NCI-H69 (cell line): ENCODE measurements around the gene MAP2K3.

Source experiments
- DNase-seq: peaks from one replicate; lab custom pipeline; 2025; lab: John Stamatoyannopoulos, UW

Gene MAP2K3

DNA sequence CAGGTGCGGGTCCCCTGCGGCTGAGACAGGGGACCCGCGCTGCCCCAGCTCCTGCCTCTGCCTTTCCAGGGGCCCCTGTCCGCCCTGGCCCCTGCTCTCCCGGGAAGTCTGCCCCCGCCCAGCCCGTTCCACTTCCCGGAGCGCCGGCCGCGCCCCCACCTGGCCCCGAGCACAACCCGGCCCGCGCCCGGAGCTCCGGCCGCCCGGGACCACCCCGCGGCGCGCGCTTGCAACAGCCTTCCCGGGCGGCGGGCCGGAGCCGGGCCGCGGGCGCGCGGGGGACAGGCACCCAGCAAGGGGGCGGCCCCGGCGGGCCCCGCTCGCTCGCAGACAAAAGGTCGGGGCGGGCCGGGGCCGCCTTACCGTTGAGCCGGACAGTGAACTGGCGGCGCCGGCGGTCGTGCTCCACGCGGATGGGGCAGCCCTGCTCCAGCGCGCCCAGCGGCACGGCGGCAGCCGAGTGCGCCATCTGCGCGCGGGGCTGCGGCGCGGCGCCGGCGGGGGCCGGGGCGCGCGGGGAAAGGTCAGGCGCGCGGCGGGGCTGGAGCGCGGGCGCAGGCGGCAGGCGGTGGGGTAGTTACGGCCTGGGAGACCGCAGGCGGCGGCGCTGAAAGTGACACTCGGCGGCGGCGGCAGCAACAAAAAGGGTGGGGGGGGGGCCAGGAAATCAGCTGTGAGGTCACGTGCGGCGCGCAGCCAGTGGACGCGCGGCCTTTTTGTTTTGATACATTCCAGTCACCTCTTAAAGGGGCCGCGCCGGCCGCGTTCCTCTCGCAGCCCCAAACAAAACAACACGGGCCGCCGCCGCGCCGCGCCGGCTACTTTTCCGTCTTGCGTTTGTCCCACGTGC, 31.5 kb upstream of the MAP2K3 start, which contains the start of gene NATD1:
NATD1 (minus strand) TSS at position 615 of the 850 bp plus-strand sequence; CDS start at position 469, 146 bp downstream.
- peak; percentile 85 for DNase-seq

DNA sequence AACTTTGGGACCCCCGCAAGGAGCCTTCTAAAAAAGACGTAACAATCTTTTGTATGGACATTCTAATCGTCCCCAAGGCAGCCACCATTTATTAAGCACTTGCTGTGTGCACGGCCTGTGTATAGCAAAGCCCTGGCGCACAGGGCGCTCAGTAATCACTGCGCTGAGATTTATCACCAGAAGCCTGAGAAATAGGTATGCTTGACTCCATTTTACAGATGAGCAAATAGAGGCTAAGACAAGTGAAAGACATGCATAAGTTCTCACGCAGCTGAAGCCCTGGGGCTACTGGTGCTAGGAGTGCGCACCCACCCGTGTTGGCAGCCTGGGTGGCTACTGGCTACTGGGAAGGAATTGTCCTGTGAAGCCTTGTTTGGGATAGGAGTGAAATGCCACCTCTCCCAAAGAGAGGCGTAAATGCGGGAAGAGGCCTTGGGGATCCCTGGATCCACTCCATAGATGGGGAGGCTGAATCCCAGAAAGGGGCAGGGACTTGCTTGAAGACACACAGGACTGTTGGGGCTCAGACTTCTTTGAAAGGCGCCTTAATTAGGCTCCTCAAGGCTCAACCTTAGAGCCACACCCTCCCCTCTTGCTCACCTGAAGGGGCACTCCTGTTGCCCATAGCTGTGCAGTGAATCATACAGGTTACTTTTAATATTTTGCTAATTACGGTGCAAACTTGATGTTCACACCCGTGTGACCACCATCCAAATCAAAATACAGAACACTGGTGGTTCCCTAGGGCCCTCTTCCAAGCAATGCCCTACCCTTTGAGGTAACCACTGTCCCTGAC, 30.7 kb upstream of the MAP2K3 start:
- DNase-seq = no peak

DNA sequence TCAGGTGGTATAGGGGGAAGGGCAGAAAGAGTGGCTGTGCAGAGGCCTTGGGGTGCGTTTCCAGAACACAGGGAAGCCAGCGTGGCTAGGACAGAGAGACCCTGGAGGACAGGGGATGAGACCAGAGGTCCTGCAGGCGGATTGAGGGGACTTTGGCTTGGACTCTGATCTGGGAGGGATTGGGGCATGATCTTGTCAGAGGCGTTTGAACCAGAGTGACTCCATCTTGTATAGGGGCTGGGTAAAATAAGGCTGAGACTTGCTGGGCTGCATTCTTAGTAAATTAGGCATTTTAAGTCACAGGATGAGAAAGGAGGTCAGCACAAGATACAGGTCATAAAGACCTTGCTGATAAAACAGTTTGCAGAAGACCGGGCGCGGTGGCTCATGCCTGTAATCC, 25.9 kb upstream of the MAP2K3 start:
- no peak for DNase-seq

DNA sequence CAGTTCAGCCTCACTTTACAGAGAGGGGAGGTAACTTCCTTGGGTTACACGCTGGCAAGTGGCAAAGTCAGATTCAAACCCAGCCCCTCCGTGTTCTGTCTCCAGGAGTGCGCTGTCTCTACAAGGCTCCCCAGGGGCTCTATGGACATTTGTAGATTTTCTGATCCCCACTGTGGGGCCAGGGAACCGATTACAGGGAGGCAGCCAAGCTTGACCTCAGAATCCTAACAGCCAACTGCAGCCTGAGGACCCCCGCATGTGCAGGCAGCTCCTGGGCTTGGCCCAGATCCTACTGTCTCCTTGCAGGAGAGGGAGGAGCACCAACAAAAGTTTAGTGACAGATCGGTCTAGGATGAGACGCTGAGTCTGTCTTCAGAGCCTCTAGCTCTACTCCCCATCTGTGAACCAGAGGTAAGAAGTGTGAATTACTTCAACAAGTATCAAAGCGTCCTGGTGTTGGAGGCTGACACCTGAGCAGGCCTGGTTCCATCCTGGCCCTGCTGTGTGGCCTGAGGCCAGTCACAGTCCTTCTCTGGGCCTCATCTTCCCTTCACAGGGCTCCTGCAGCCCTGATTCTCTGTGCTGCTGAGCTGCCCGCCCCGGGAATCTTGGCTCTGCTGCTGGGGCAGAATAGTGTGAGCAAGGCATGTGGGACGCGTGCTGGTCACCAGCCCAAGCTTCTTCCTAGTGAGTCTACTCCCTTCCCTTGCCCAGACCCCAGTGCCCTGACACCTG, 22.1 kb upstream of the MAP2K3 start:
- no peak for DNase-seq

DNA sequence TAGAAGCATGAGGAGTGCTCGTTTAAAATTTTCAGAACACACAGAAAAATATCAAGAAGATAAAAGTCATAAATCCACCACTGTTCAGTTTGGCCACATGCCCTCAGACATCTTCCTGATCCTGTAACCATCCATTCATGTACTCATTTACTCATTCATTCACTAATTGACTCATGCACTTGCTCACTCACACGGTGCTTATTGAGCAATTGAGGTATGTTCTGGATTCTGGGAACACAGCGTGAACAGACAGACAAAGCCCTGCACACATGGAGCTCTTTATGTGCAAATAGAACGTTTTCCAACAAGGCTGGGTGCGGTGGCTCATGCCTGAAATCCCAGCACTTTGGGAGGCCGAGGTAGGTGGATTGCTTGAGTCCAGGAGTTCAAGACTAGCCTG, 21.1 kb upstream of the MAP2K3 start:
- DNase-seq = peak; percentile 8

DNA sequence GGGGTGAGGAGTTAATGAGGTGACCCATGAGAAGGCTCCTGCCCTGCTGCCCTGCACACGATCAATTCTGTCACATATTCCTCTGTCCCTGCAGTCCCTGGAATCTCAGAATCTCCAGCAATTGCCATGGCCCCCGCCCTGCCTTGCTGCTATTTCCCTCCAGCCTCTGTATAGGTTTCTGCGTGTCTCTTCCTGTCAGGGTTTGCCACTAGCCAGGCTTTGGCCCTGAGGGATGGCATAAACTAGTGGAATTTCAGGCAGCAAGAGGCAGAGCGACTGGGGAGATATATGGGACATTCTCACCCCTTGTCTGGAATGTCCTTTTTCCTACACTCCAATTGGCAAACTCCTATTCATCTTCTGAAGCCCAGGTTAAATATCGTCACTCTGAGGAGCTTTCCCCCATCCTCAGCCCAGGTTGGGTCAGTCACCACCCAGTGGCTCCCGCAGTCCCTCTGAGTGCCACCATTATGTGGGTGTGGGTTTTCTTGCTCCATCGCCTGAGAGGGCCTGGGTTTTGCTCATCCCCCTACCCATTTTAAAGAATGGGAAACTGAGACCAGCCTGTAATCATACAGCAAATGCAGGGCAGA, 15.8 kb upstream of the MAP2K3 start:
- DNase-seq = no peak

DNA sequence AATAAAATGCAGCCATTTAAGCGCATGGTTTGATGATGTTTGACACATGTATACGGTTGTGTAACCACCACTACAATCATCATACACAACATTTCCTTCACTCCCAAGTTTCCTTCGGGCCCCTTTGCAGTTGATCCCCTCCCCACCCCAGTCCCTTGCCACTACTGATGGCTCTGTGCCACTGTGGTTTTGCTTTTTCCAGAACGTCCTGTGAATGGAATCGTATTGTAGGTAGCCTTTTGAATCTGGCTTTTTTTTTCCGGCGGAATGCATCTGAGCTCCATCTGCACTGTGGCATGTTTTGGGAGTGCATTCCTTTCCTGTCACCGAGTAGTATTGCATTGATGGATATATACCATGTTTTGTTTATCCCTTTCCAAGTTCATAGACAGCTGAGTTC, 15.1 kb upstream of the MAP2K3 start:
- no peak for DNase-seq

DNA sequence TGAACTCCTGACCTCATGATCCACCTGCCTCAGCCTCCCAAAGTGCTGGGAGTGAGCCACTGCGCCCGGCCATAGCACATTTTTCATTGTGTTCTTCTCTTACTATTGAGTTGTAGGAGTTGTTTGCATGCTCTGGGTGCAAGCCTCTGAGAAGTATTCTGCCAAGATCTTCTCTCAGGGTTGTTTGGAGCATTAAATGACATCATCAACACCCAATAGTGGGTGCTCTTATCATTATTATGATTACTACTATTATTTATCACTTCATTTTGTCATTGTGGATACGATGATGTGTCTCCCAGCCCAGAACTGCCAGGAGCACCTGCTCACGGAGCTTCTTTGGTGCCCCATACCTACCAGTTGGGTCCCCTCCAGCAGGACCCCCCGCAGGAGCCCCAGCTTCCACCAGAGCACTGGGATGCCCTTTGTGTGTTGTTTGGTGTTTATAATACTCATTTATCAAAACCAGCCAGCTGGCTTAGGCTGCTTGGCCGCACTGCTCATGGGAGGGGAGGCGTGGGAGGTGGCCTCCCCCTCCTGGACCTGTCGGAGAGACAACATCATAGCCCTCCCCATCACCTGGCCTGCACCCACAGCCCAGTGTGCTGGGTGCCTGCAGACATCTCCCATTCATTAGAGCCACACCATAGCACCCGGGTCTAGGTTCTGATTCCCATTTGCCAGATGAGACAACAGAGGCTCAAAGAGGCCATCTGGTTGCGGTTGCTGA, 12.9 kb upstream of the MAP2K3 start:
- no peak for DNase-seq

DNA sequence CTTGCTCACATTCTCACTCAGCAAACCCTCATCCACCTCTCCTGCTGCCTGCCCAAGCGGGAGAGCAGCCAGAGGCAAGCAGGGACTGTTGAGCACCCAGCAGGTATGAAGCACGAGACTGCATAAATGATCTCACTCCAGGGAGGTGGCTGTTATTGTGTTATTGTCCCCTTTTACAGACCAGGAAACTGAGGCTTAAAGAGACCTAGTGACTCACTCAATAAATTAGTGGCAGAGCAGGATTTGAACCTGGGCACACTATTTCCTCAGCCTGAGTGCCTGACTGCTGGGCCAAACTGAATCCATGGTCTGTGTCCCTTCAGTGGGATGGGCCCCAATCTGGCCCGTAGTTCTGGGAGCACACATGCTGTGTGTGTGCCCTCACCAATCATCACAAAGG, 12.3 kb upstream of the MAP2K3 start:
- DNase-seq = no peak

DNA sequence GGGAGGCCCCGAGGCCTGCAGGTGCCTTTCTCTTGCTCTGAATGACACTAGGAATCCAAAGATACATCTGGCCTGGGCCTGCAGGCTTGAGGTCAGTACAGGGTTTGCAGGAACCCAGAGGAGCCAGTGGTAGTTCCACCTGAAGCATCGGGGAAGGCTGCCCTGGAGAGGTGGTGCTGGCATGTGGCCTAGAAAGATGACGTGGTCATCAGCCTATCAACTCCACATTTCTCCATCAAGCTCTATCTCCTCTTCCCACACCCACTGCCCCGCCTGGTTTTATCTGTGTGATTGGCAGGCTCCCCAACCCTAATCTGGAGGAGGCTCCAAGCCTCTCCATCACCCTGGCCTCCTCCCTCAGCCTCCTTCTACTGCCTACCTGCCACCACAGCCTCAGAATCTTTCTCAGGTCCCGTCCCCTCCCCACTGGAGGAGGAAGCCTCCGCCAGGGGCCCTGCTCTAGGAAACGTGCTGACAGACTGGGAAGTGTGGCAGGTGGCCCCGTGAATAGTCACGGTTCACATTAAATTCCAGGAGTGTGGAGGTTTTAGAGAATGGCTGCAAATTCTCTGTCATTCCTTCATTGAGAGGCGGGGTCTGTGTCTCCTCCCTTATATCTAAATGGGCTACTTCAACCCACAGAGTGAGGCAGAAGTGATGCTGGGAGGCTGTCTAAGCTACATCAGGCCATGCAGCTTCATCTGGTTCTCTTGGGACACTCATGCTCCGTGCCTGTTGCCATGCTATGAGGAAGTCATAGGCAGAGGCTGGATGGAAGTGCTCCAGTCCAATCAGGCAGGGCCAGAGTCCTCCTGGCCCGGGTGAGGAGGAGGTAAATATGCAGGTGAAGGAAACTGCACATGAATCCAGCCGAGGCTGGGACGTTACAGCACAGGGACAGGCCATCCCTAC, 11.4 kb upstream of the MAP2K3 start:
- no peak for DNase-seq

DNA sequence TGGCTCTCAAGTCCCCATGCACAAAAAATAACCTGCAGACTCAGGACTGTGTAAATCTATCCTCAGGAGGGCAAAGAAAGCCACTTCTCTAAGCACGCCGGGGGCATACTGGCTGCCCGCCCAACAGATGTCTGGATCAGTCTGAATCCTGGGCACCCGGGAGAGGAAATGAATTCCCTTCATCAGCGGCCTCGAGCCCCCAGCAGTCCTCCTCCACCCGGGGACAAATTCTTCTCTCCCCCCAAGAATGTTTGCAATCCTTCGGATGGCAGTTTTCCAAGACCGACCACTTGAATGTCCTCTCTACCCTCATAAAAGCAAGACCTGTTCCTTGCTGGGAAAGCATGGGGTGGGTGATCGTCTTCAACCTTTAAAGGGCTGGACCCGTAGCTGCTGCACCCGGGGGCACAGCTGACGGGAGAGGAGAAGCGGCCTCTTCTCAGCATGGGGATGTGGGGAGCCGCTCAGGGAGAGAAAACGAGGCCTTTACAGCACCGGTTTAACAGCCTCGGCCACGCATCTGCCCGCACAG, 9.4 kb upstream of the MAP2K3 start:
- DNase-seq = peak; percentile 59

DNA sequence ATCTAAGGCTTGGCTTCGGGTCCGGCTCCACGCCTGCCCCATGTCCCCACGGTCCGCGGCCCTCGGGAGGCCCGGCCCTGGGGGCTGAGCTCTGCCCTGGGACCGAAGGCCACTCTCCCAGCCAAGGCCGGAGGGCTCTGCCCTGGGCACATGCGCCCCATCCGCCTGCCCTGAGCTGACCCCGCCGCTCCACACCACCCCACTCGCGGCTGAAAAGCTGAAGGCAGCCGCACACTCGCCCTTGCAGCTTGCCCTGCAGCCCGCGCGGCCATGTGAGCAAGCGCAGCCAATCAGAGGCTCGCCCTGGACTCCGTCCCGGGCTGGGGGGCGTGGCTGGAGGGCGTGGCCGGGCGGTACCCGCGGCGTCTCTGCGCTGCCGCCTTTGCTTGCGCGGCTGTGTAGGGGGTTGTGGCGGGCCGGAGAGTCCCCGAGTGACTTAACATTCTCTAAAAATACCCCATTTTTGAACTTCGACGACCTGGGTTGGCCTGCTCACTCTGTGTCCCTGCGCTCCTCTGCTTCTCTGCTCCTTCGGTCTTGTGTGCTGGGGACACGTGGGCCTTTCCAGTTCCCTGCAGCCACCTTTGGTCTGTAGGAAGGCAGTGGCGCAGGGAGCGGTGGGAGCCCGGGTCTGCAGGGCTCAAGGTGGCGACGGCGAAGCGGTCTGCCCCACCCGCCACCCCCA, 8.8 kb upstream of the MAP2K3 start:
- DNase-seq = peak; percentile 86

DNA sequence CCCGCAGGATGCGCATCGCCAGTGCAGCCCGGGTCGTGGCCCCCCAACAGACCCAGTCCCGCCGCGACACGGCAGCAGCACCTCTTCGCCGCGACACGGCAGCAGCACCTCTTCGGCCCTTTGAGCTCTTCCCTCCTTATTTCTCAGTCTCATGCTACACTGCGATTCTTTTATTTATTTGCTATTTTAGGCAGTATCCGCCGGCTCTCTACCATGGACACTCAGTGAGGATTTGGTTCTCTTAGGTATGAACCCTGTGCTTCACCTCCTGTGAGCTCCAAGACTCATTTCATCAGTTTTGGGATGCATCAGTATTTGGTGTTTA, 8.3 kb upstream of the MAP2K3 start:
- DNase-seq = no peak

DNA sequence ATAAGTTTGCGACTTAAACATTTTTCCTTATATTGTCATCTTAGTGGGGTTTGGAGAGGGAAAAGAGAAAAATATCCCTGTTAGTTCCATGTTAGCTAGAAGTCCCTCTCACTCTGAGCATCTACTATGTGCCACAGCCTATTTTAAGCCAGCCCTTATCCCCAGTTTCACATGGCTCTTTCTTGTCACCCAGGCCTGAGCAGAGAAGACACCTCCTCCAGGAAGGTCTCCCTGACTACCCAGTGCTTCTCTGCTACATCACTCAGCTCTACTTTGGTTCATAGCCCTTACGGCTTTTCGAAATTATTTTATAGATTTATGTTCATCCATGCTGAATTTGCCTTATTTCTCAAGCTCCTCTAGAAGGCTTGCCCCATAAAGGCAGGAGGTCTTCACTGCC, 7.2 kb upstream of the MAP2K3 start:
- no peak for DNase-seq

DNA sequence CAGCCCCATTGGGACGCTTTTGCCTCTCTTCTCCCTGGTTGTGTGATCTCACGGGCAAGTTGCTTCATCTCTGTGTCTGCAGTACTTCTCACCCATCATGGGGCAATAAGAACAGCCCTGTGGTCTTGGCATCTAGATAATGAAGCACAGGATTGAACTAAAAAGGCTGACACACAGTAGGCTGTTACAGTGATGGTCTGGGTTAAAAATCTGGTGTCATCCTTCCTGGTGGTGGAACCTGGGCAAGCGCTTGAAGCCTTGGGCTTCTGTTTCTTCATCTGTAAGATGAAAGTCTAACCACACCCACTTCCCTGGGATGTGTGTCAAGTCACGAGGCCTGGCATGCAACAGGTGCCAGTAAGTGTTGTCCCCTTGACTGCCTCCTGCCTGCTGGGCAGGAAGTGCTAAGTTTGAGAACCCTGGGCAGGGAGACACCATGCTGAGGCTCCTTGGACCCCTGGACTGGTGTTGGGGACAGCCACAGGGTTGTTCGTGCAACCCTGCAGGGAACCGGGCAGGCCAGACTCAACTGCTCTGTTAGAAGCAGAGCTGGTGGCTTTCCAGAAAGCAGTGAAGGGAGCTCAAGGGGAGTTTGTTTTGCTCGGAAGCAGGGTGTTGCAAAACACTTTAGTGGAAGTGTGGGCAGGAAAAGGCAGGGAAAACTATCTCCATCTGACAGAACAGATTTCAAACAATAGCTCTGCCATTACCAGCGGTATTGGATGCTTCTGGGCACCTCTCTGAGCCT, 5.9 kb upstream of the MAP2K3 start:
- no peak for DNase-seq

DNA sequence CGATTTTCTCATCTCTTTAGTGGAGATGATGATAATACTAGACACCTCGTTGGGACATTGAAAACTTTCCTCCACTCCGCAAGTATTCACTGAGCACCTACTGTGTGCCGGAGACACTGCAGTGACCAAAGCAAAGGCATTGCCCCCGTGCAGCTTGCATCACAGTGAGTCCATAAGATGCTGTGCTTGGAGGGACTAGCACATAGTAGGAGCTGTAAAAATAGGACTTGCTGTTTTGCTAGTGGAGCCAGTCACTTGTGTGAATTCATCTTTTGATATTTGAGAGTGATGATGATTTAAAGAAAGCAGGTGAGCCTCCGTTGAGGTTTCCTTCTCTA, 5.3 kb upstream of the MAP2K3 start:
- no peak for DNase-seq

DNA sequence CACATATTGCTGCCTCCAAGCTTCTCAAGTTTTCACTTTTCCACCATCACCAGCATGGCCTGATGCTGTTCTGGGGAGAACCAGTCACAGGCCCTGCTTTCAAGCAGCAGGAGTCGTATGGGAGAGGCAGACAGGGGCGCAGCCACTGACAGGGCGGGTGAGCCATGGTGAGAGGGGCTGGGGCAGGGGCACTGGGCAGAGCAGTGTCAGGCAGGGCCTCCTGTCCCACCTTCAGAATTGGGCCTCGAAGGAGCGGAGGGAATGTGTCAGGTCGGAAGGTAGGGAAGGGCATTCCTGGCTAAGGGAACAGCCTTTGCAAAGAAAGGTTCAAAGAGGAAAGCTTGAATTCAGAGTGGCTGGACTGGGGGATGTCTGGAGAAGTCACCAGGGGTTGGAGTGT, 4.9 kb upstream of the MAP2K3 start:
- no peak for DNase-seq

DNA sequence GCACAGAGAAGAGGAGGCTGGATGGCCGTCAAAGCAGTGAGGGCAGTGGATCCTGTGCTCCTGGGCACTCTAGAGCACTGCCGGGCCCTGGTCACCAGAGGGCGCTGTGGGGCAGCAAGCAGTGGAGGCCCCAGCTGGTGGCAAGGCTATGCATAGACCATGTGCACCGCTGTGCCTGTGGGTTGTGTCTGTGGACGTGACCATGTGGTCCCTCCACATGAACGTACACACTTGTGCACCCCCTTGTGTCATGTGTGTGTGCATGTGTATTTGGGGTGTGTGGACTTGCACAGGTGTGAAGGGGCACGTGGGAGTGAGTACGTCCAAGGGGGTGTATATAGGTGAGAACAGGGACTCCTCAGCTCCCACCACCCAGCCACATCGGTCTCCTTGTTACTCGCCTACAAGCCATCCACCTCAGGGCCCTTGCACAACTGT, 4.4 kb upstream of the MAP2K3 start:
- DNase-seq = peak; percentile 69

DNA sequence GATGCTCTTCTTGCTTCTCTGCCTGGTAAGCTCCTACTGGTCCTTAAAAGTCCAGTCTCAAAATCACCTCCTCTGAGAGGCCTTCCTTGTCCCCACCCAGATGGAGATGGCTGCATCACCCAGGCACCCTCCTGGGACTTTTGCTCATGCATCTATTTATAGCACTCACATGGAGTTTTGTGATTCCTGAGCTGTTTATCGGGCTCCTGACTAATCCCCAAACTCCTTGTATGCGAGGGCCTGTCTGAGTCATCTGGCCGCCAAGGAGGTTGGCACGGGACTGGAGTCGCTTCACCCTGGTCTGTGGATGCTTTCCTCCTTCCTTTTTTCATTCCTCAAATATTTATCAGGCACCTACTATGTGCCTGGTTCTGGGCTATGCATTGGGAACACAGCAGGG, 2.3 kb upstream of the MAP2K3 start:
- no peak for DNase-seq
